ENCODE results near the gene TMEM200A.

GRCh38 chr6:130420911-130421310 lies 55.1 kb downstream of the TMEM200A start:
- TF ChIP-seq CTCF (IDR thresholded peaks at IDR 0.05 in 4 of 5, conservative IDR thresholded peaks at IDR 0.05 in 1 of 5) = no peak
- TF ChIP-seq POLR2A (IDR thresholded peaks at IDR 0.05) = no peak
